Right lobe of liver (tissue), 6 donors: ENCODE measurements around the gene MPIG6B. TPM values are rescaled to one million over a fixed set of nuclear protein-coding genes. Genes with fewer than 3 reads are reported as not detected.

Experiments
- ATAC-seq, 4 donors: fragments of 200-7000 bp; cut with Tn5 transposase; one replicate each; pipeline ENCODE4 v1.9.1; 2020; ENCODE audit warnings: mild to moderate bottlenecking in 4 of 4, moderate library complexity in 4 of 4
- DNase-seq, 3 donors: peaks; one replicate each; pipeline ENCODE4 v3.0.0-alpha.2; 2020
- H3K27ac ChIP-seq, 3 donors: fragments of 200-600 bp; one replicate each; pipeline ENCODE4 v1.8.0; 2022
- H3K27me3 ChIP-seq, 2 donors: fragments of 200-600 bp; one replicate each; pipeline ENCODE4 v1.8.0; 2022
- H3K36me3 ChIP-seq, 4 donors: fragments of 200-600 bp; sonication (generic) in 1 of 4; one replicate each; pipeline versions ENCODE4 v1.5.1 to v1.8.0; 2017 to 2022; ENCODE audit warnings: control low read depth in 1 of 4
- H3K4me1 ChIP-seq, 4 donors: fragments of 200-600 bp; sonication (generic) in 1 of 4; one replicate each; pipeline versions ENCODE4 v1.5.1 to v1.8.0; 2017 to 2022; ENCODE audit warnings: control low read depth in 1 of 4
- H3K4me3 ChIP-seq, 3 donors: fragments of 200-600 bp; one replicate each; pipeline ENCODE4 v1.8.0; 2022
- H3K9me3 ChIP-seq, 4 donors: fragments of 200-600 bp; sonication (generic) in 1 of 4; one replicate each; pipeline versions ENCODE4 v1.5.1 to v1.8.0; 2017 to 2022; ENCODE audit warnings: control low read depth in 1 of 4
- CTCF ChIP-seq, 4 donors: fragments of 200-600 bp in 3 of 4; fragments of 450-650 bp in 1 of 4; IDR thresholded peaks; one replicate each; pipeline versions ENCODE4 v1.5.1 to v1.8.0; 2016 to 2022; ENCODE audit warnings: antibody characterized with exemption in 4 of 4, mild to moderate bottlenecking in 2 of 4
- POLR2A ChIP-seq: fragments of 450-650 bp; IDR thresholded peaks from one replicate; pipeline ENCODE4 v1.6.1; 2017; ENCODE audit warnings: antibody characterized with exemption, mild to moderate bottlenecking
- WGBS: methylation state at CpG from one replicate; pipeline ENCODE4 v1.1.6; 2018; ENCODE audit warnings: low coverage, low lambda C conversion rate; ENCODE audit not compliant: insufficient coverage; ENCODE audit errors: missing lambda C conversion rate; 5-methylcytosine and 5-hydroxymethylcytosine counted together
- intact Hi-C, 2 donors: fragments of 100-400 bp; cut with DNase I; formaldehyde crosslinking; loops; one replicate each; pipeline versions ENCODE4 v1.11.2 to v1.14.1; 2022
- total RNA-seq, 6 experiments: library from RNA; depleted of rRNA in 2 of 6; stranded (reverse); fragments of >200 nt in 2 of 6; fragmentation: NEBNext Ultra II Directional in 3 of 6; extraction: Animal tissue kit (Norgen Biotek cat#: 25700) in 3 of 6; gene quantifications; one replicate each; pipeline versions ENCODE4 v1.1.0 to v1.2.4, GENCODE V29; 2016 to 2023
- donor health status: DM: no; HTN: yes; CAD: no.
- donor health status: DM: no; HTN: no; CAD: no.
- donor health status: DM: no; HTN: no; CAD: no.
- donor health status: DM: no; HTN: yes; CAD: no.
- donor health status: DM: no; HTN: yes; CAD: no.

The MPIG6B gene
- total RNA-seq, 6 experiments from 2014 or later: 0.33 to 0.56 TPM; not detected in 4

- TF ChIP-seq CTCF (IDR thresholded peaks at IDR 0.05): no peak
- TF ChIP-seq POLR2A: no peak
- peaks cover 0 to 38% (median 5%) of the 10 kb centered on the region in 4 donors for H3K4me1 ChIP-seq
- H3K9me3 ChIP-seq: no peaks in the 10 kb centered on the region
- peak overlapping the region; percentile 68 to 97 (median 74) for H3K27ac ChIP-seq
- peak overlapping the region; percentile 58 to 74 (median 71) for H3K4me3 ChIP-seq
- no peaks in the 10 kb centered on the region for H3K27me3 ChIP-seq
- intact Hi-C loops: no loop called here
- H3K36me3 ChIP-seq: peaks cover 8 to 34% (median 15%) of the 10 kb centered on the region in 4 donors
- DNase-seq: peak in 1 of 3 donors; percentile 51
- 15% methylated on average over 15 of the region's 18 CpGs for WGBS
- peak in 2 of 4 donors; percentile 21 to 31 for ATAC-seq
Measured at GRCh38 chr6:31734821-31735406, 11.7 kb downstream of the MPIG6B start.

- no peaks in the 10 kb centered on the region for H3K27me3 ChIP-seq
- TF ChIP-seq POLR2A (peak; percentile 90), CTCF (IDR thresholded peaks at IDR 0.05) (no peak)
- DNase-seq (peak; percentile 85 to 89 (median 88)), ATAC-seq (peak; percentile 42 to 61 (median 54))
- peak within 1 kb of the TSS; percentile 58 to 74 (median 71) for H3K4me3 ChIP-seq
- intact Hi-C loops: no loop called here
- peaks cover 0 to 42% (median 5%) of the 10 kb centered on the region in 4 donors for H3K4me1 ChIP-seq
- no peaks in the 10 kb centered on the region for H3K9me3 ChIP-seq
- peak within 1 kb of the TSS; percentile 87 to 97 (median 93) for H3K27ac ChIP-seq
- peaks cover 8 to 29% (median 15%) of the 10 kb centered on the region in 4 donors for H3K36me3 ChIP-seq
- WGBS: 0% methylated on average over 12 of the region's 24 CpGs
Measured at GRCh38 chr6:31736021-31736767, 13.0 kb downstream of the MPIG6B start, which contains the start of gene CLIC1. TSS of gene CLIC1 (minus strand) at chr6:31736530. CDS start at chr6:31736300, 230 bp downstream.

GRCh38 chr6:31736768-31737314 lies 13.7 kb downstream of the MPIG6B start:
- Histone ChIP-seq H3K4me1 (peaks cover 0 to 42% (median 5%) of the 10 kb centered on the region in 4 donors), H3K27ac (peak overlapping the region; percentile 87 to 97 (median 93)), H3K4me3 (peak overlapping the region; percentile 58 to 74 (median 71)), H3K9me3 (no peaks in the 10 kb centered on the region), H3K27me3 (no peaks in the 10 kb centered on the region), H3K36me3 (peaks cover 8 to 22% (median 14%) of the 10 kb centered on the region in 4 donors)
- no peak for TF ChIP-seq POLR2A
- no peak for TF ChIP-seq CTCF (IDR thresholded peaks at IDR 0.05)
- ATAC-seq (no peak), DNase-seq (peak in 1 of 3 donors; percentile 33)
- intact Hi-C loops: no loop called here
- 37% methylated on average over 7 of the region's 10 CpGs for WGBS

- Histone ChIP-seq H3K4me1 (peaks cover 0 to 42% (median 5%) of the 10 kb centered on the region in 4 donors), H3K36me3 (peaks cover 5 to 16% (median 11%) of the 10 kb centered on the region in 4 donors), H3K27me3 (no peaks in the 10 kb centered on the region), H3K27ac (peak overlapping the region; percentile 87 to 97 (median 93)), H3K4me3 (peak overlapping the region in 1 of 3 donors; percentile 74), H3K9me3 (no peaks in the 10 kb centered on the region)
- intact Hi-C loops: no loop called here
- DNase-seq (no peak), ATAC-seq (no peak)
- 24% methylated on average over 7 of the region's 7 CpGs for WGBS
- TF ChIP-seq POLR2A: no peak
- no peak for TF ChIP-seq CTCF (IDR thresholded peaks at IDR 0.05)
Measured at GRCh38 chr6:31737315-31737990, 14.3 kb downstream of the MPIG6B start.
